Measurements from ENCODE around the gene CRY1.
"Not testable (repeated sequence)": the region's sequence is repeated elsewhere in the genome, so short reads cannot be mapped to it uniquely, and the experiment has no call there.

Gene CRY1

GRCh38 chr12:107091381-107091780, 2.0 kb downstream of the CRY1 start:
- no peak for DNase-seq (ENCODE audit: low read depth)
- no peak for TF ChIP-seq CTCF (IDR thresholded peaks at IDR 0.05; ENCODE audit: low read depth, low read length, missing control alignments)
- H3K4me3 ChIP-seq (ENCODE audit: low read depth, low read length): no peak overlapping the region

GRCh38 chr12:107090711-107091110, 2.6 kb downstream of the CRY1 start:
- H3K4me3 ChIP-seq (ENCODE audit: low read depth, low read length): no peak overlapping the region
- no peak for DNase-seq (ENCODE audit: low read depth)
- TF ChIP-seq CTCF (IDR thresholded peaks at IDR 0.05; ENCODE audit: low read depth, low read length, missing control alignments): no peak

GRCh38 chr12:107088912-107089311, 4.4 kb downstream of the CRY1 start:
- no peak for TF ChIP-seq CTCF (IDR thresholded peaks at IDR 0.05; ENCODE audit: low read depth, low read length, missing control alignments)
- H3K4me3 ChIP-seq (ENCODE audit: low read depth, low read length): no peak overlapping the region
- DNase-seq (ENCODE audit: low read depth): no peak

- TF ChIP-seq CTCF (IDR thresholded peaks at IDR 0.05; ENCODE audit: low read depth, low read length, missing control alignments): no peak
- H3K4me3 ChIP-seq (ENCODE audit: low read depth, low read length): no peak overlapping the region
- DNase-seq (ENCODE audit: low read depth): no peak
Observed at GRCh38 chr12:107086314-107086713, 7.0 kb downstream of the CRY1 start.

GRCh38 chr12:107081778-107082177, 11.6 kb downstream of the CRY1 start:
- TF ChIP-seq CTCF (IDR thresholded peaks at IDR 0.05; ENCODE audit: low read depth, low read length, missing control alignments): no peak
- no peak for DNase-seq (ENCODE audit: low read depth)
- H3K4me3 ChIP-seq (ENCODE audit: low read depth, low read length): no peak overlapping the region

GRCh38 chr12:107080299-107080698, 13.1 kb downstream of the CRY1 start:
- TF ChIP-seq CTCF (IDR thresholded peaks at IDR 0.05; ENCODE audit: low read depth, low read length, missing control alignments): no peak
- no peak for DNase-seq (ENCODE audit: low read depth)
- H3K4me3 ChIP-seq (ENCODE audit: low read depth, low read length): no peak overlapping the region

- no peak overlapping the region for H3K4me3 ChIP-seq (ENCODE audit: low read depth, low read length)
- no peak for DNase-seq (ENCODE audit: low read depth)
- TF ChIP-seq CTCF (IDR thresholded peaks at IDR 0.05; ENCODE audit: low read depth, low read length, missing control alignments): peak; percentile 66
Observed at GRCh38 chr12:107079172-107080011, 14.0 kb downstream of the CRY1 start.

- not testable (repeated sequence) for DNase-seq (ENCODE audit: low read depth); H3K4me3 ChIP-seq (ENCODE audit: low read depth, low read length)
Observed at GRCh38 chr12:107073266-107073665, 20.1 kb downstream of the CRY1 start.

Data from GM12864 (cell line).